Stimulated activated CD8-positive, alpha-beta memory T cell treated with anti-CD3 and anti-CD28 coated beads, Interleukin-15, amount 100 ng/mL, for 24 hours (primary cell): ENCODE results near the gene MAPK8.

Experiments
- DNase-seq: peaks from one replicate; pipeline ENCODE4 v3.0.0-alpha.2; 2020; ENCODE audit warnings: low read depth

The MAPK8 gene

DNA sequence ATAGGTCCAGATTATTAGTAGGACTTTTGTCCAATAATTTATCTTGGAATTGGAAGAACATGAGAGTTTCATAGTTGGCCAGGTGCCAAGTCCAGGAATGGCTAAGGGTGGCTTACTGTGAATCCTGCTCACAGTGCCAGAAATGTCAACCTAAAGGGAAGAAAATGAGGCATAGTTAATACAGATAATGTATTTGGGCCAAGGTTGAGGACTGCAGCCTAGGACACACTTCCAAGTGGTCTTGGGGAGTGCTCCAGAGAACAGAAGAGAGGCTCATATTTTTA is 78.2 kb downstream of the MAPK8 start:
- no peak for DNase-seq

DNA sequence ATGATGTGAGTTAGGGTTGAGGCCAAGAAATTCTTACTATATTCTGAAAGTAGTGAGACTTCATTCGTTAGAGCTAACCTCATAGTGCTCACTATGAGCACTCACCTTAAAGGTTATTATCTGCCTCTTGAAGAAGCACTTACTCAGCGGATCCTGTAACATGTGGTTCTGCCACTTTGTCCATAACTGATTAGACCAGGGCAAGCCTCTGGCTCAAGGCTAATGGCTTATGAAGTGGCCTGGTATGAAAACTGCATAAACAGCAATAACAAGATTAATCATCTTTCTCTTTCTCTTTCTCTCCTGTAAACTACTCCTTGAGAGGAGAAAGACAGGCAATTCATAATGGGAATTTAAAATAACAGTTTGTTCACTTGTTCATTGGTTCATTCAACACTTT is 82.8 kb downstream of the MAPK8 start:
- no peak for DNase-seq

DNA sequence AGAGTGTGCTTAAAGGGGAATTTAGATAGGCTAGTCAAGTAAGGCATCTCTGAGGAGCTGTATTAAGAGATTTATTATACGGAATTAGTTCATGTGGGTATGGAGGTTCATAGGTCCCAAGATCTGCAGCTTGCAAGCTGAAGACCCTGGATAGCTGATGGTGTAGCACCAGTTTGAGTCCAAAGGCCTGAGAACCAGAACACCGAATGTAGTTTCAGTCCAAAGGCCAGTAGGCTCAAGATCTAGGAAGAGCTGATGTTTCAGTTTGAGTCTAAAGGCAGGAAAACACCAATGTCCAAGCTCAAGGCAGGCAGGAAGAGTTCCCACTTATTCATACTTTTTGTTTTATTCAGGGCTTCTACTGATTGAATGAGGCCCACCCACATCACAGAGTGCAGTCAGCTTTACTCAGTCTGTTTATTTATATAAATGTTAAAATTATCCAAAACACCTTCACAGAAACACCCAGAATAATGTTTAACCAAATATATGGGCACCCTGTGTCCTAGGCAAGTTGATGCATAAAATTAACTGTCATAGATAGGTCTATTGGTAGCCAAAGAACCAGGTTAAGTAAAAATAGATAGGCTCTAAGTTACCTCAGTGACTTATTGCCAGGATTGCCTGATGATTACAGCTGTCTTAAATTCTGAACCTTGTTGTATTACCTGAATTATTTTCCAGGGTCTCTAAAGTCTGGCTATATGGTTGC is 83.5 kb downstream of the MAPK8 start:
- DNase-seq, result no peak

DNA sequence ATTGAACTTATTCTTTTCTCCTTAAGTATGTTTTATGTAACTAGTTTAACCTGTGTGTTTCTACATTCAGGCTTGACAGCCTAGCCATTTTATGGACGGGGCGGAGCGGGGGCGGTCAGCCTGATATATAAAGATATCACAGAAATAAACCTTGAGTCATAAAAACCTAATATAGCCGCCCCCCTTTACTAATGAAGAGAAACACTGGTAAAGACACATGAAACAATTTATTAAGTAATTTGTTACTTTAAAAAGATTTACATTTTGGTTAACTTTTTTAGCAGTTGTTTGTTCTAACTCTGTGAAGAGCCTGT is 84.0 kb downstream of the MAPK8 start:
- no peak for DNase-seq

DNA sequence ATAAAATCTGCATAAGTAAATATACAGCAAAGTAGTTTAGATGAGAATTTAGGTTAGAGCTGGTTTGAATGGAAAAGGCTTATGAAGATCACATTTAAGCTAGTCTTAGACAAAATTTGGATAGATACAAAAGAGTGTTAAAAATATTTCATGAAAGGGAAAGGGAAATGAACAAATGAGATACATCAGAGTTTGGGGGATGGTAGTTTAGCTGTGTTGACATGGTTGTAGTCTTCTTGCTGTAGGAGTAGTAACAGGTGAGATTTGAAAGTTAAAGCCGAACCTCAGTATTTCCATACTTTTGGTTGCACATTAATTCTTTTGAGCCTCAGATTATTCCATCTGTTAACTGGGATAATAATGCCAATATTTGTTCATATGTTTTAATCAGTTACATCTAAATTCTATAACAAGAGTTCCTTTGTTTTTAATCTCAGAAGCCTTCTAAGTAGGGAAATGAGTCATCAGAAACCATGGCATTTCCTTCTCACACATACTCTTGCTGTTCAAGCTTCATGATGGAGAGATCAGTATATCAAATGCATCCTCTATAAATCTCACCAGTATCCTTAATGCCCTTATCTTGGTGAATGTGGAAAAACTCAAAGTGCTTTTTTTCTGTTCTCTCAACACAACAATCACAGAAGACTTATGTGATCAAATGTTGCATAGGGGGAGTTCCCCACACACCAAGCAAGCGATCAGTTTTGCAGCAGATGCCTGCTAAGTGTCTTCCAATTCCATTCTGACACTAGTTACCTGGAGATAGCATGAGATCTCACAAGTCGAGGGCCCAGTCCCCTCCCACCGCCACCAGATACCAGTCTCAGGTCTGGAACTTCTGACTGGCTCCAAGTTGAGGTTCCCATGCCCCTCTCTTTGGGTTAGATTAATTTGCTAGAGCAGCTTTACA is 84.7 kb downstream of the MAPK8 start:
- DNase-seq, result no peak

DNA sequence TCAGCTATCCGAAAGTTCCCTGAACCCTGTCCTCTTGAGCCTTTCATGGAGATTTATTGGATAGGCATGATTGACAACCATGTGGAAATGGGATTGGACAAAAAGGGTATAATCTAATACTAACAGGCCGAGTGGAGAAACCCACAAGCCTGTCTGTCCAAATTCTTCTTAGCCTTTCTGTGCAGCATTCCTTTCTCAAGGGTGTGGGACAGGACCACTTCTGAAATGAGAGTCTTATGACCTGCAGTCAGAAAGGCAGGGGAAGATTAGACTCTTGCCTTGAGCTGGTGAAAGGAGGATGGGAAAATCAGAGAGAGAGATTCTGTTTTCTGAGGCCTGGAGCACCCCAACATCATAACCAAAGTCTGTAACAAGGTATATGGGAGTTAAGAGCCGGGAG is 85.5 kb downstream of the MAPK8 start:
- no peak for DNase-seq

DNA sequence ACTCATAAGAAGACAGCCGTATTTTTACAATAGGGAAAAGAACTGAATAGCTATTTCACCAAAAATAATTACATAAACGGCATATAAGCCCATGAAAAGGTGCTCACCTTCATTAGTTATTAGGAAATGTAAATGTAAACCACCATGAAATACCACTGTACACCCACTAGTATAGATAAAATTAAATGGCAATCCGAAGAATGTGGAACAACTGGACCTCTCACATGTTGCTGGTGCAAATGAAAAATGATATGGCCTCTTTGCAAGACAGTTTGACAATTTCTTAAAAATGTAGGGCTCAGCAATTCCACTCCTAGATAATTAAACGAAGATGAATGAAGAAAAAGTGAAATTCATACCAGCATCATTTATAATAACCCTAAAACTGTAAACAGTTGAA is 91.8 kb downstream of the MAPK8 start:
- no peak for DNase-seq

DNA sequence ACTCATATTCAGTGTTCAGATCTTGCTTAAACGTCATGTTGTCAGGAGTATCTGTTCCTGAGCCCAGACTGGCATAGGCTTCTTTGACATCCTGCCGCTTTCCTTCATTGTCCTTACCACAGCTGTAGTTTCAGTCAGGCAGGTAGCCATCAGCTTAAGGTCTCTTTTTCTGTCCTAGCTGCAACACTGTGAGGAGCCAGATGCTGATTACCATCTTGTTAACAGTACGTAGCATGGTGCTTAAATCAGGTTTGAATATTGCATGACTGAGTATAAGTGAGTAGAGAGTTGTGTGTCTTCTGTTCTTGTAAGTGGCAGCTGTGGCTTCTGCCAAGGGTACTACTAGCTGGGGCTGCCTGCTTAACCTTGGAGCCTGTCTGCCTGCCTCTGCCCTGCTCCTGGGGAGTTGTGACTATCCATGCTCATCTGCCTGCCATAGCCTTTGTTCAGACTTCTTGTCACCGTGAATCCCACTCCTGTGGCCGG is 92.6 kb downstream of the MAPK8 start:
- no peak for DNase-seq

DNA sequence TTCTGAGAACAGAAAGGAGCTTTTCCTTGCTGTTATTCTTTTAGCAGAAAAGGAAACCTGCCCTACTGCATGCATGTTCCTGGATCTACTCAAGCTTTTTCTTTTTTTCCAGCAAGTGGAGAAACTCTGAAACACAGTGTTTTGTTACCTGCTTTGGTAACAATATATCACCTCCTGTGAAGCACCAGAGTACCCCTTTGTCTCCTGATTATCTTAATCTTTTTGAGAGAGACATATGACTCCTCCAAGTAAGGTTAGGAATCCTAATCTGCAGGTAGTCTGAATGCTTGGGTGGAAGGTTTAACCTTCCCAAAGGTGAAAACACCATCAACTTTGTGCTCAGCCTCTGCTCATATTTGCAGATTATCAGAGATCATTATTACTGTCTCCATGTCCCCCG is 93.1 kb downstream of the MAPK8 start:
- DNase-seq, result no peak

DNA sequence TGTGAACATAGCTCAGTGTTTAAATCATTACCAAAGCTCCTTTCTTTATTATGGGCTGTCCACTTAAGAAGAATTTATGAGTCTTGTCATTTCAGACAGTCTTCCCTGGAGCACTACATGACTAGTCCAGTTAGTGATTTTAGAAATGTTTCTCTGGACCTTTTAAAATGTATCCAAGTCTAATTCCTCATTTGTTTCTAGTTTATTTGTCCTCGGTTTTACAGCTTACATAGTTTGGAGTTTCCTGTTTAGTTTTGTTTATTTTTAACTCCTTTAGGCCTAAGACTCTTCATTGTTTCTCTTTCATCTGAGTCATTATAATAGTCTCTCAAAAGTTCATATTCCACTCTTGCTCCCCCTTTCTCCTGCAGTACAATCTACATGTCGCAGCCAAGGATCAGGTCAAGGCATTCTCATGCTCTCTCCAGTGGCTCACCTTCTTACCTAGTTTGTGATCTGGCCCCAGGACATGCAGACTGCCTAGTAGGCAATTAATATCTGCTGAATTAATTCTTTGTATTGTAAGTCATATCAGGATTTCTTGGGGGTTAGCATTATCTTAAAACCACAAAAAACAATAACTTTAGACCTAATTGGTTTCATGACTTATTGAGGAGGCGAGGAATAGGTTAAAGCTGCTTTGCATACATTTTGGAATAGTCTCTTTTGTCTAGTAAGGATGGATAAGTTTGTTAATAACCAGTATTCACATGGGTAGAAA is 93.8 kb downstream of the MAPK8 start:
- no peak for DNase-seq

DNA sequence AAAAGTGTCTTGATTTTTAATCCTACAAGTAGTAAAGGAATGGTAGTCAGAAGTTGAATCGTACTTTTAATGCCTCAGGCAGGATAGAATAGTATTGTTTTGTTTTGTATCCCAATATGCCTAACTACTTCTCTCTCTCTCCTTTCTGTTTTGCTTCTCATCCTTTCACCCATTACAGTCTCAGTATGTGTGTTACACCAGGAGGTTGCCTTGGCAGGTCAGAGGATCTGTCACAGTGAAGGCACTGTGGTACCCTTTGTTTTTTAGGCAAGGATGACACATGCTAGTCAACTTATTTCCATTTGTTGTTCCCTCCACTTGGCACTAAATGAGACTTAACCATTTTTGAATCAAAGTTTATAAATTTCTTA is 94.4 kb downstream of the MAPK8 start:
- DNase-seq, result no peak

DNA sequence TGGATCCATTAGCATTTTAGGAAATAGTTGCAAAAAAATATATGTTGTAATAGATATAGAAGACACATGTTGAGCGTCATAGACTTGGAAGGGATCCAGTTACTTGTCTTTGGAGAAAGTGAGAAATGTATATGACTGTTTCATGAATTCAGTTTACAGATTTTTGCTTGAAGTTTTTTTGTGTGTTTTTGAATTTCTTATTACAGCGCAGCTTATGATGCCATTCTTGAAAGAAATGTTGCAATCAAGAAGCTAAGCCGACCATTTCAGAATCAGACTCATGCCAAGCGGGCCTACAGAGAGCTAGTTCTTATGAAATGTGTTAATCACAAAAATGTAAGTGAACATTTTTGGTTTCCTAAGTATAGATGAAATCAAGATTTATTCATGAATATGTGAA is 98.2 kb downstream of the MAPK8 start:
- no peak for DNase-seq

DNA sequence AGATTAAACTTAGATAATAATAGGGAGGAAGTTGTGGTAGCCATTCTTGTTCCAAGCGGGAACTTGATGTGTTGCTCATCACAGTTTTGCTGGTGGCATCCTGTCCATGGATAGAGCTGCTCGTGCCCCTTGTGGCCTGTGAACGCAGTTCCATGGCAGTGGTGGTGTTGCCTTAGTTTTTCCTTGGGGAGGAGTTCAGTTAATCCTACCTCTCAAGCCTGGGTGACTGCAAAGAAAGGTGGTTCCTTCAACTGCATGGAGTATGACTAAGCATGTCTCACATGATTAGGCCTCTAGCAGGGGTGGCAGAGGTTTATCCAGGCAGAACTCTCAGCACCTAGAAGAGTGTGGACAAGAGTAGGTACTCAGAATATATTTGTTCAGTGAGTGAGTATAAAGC is 99.7 kb downstream of the MAPK8 start:
- DNase-seq, result no peak

DNA sequence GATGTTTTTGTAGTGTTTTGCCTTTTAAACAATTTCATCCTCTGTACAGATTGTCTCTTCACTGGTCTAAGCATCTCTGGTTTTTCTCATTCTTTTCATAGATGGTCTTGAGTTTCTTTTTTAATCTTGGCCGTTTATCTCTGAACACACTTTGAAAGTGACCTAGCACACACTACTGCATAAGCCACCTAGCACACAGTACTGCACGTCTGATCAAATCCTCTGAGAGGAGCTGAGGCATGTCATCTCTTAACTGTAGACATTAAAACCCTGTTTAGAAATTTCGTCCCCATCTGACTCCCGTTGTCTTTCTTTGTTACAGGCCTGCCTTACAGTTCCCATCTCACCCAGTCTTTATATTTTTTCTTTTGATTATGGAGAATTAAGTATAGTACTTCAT is 100.2 kb downstream of the MAPK8 start:
- no peak for DNase-seq

DNA sequence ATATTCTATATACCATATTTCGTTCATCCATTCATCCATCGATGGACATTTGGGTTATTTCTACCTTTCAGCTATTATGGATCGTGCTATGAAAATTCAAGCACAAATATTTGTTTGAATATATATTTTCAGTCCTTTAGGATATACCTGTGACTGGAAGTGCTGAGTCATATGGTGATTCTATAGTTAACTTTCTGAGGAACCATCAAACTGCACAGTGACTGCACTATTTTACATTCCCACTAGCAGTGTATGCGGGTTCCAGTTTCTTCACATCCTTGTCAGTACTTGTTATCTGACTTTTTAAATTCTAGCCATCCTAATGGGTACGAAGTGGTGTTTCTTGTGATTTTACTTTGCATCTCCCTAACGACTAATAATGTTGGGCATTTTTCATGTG is 104.0 kb downstream of the MAPK8 start:
- DNase-seq, result no peak

DNA sequence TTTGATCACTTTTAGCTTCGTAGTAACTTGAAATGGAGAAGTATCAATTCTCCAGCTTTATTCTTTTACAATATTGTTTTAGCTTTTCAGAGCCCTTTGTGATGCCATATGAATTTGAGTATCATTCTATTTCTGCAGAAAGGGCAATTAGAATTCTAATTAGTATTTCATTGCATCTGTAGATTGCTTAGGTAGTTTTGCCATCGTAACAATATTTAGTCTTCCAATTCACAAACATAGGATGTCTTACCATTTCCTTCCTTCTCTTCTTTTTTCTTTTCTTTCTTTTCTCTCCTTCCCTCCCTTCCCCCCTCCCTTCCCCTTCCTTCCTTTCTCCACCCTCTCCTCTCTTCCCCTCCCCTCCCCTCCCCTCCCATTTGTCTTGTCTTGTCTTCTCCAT is 105.0 kb downstream of the MAPK8 start:
- no peak for DNase-seq

DNA sequence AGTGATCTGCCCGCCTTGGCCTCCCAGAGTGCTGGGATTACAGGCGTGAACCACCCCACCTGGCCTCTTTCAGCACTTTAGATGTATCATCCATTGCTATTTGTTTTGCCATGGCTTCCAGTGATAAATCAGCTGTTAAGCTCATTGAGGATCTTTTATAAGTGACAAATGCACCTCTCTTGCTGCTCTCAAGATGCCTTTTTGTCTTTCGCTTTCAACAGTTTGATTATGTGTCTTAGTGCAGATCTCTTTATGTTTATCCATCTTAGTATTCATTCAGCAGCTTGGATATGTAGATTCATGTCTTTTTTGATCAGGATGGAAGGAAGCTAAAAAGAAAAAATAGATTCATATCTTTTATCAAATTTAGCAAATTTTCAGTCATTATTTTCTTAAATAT is 105.6 kb downstream of the MAPK8 start:
- DNase-seq, result no peak

DNA sequence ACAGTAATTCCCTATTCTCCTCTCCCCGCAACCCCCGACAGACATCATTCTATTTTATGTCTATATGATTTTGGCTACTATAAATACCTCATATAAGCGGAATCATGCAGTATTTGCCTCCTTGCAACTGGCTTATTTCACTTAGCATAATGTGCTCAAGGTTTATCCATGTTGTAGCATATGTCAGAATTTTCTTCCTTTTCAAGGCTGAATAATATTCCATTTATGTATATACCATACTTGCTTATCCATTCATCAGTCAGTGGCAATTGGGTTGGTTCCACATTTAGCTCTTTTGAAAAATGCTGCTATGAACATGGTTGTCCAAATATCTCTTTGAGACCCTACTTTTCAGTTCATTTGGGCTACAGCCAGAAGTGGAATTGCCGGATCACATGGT is 106.5 kb downstream of the MAPK8 start:
- no peak for DNase-seq

DNA sequence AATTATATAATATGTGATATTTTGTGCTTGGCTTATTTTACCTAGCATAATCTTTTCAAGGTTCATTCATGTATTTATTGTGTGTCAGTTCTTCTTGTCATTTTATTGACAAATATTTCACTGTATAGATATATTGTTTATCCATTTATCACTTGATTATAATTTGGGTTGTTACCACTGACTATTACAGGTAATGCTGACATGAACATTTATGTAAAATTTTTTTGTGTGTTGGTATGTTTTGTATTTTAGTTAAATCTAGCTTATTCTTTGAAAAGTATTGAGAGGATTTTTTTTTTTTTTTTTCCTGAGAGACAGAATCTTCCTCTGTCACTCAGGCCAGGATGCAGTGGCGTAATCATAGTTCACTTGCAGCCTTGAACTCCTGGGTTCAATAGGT is 107.7 kb downstream of the MAPK8 start:
- no peak for DNase-seq

DNA sequence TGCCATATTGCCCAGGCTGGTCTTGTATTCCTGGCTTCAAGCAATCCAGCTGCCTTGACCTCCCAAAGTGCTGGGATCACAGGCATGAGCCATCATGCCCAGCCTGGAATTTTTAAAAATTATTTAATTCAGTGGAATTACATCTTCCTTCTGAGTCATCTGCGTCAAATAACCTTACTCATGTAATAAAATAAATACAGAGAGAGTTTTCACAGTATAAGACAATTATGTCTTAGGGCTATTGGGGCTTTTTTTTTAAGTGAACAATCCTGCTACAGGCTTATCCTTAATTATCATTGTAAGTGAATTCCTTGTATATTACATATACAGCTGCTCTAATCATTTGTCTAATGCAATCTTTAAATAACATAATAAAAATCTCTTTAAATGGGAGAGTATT is 108.3 kb downstream of the MAPK8 start:
- no peak for DNase-seq

DNA sequence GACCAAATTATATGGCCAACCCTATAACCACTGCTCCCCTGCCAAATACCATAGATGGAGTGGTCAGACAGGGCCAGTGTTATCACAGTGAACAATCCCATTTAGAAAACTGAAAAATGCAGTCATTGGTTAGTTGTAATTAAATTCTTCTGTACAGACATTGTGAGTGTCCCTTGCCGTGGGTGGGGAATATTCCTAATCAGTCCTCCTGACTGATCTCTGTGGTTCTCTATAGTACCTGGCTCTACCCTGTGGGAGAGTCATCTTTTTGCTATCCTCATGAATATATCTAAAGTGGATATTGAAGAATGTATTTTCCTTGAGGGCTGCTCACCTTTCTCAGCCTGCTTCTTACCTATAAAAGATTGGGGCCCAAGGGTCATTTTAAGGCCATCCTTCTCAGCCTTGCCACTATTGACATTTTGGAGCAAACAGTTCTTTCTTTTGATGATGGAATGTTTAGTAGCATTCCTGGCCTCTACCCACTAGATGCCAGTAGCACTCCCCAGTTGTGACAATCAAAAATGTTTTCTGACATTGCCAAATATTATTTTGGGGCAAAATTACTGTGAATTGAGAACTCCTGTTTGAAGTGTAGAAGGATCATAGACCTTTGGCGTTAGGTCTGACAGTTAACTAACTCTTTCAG is 110.2 kb downstream of the MAPK8 start:
- DNase-seq, result no peak

DNA sequence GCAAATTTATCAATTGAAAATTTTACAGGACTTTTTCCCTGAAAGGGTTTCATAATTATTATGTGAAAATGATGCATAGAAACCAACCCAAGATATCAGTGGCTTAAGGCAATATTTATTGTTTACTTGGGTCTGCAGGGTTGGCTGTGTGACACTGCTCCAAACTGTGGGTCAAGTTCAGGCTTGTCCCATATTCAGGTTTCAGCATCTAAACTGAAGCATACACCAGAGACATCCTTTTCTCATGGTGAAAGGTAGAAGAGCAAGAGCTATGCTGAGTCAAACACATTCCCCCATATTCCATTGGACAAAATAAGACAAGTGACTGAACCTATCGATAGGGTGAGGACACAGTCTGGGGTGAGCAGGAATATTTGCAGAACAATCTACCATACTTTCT is 110.9 kb downstream of the MAPK8 start:
- DNase-seq, result no peak
